ENCODE measurements around the gene LDLRAP1. TPM values are rescaled to one million over a fixed set of nuclear protein-coding genes. Genes with fewer than 3 reads are reported as not detected.
A peak's percentile ranks its signal among the peaks of the same experiment; 100 is the strongest.
"Not testable (repeated sequence)": the region's sequence is repeated elsewhere in the genome, so short reads cannot be mapped to it uniquely, and the experiment has no call there.

The LDLRAP1 gene
- total RNA-seq, 2 donors from 2014 or later = 17.2 to 29.2 TPM

- H3K27ac Mint-ChIP-seq = no peak overlapping the region
- no peaks in the 10 kb centered on the region for H3K36me3 Mint-ChIP-seq
- ATAC-seq (no peak), DNase-seq (ENCODE audit: low spot score in 2 of 2) (no peak)
- no peaks in the 10 kb centered on the region for H3K9me3 Mint-ChIP-seq
Measured at GRCh38 chr1:25573591-25573930, 30.2 kb downstream of the LDLRAP1 start.

GRCh38 chr1:25573961-25574360, 30.6 kb downstream of the LDLRAP1 start:
- DNase-seq (ENCODE audit: low spot score in 2 of 2) = no peak
- Mint-ChIP-seq H3K27ac (no peak overlapping the region), H3K9me3 (no peaks in the 10 kb centered on the region), H3K36me3 (no peaks in the 10 kb centered on the region)
- no peak for ATAC-seq

- DNase-seq (ENCODE audit: low spot score in 2 of 2) = no peak
- no peak for ATAC-seq
- no peak overlapping the region for H3K27ac Mint-ChIP-seq
- no peaks in the 10 kb centered on the region for H3K9me3 Mint-ChIP-seq
- H3K36me3 Mint-ChIP-seq = no peaks in the 10 kb centered on the region
Measured at GRCh38 chr1:25575191-25575590, 31.8 kb downstream of the LDLRAP1 start.

- Mint-ChIP-seq H3K36me3 (no peaks in the 10 kb centered on the region), H3K27ac (no peak overlapping the region), H3K9me3 (no peaks in the 10 kb centered on the region)
- DNase-seq (ENCODE audit: low spot score in 2 of 2) (no peak), ATAC-seq (no peak)
Measured at GRCh38 chr1:25576459-25577133, 33.2 kb downstream of the LDLRAP1 start.

- Mint-ChIP-seq H3K9me3 (no peaks in the 10 kb centered on the region), H3K27ac (peak overlapping the region in 1 of 2 donors; percentile 3), H3K36me3 (no peaks in the 10 kb centered on the region)
- ATAC-seq (no peak), DNase-seq (ENCODE audit: low spot score in 2 of 2) (no peak)
Measured at GRCh38 chr1:25577134-25577920, 33.9 kb downstream of the LDLRAP1 start.

- H3K27ac Mint-ChIP-seq = no peak overlapping the region
- ATAC-seq = no peak
- DNase-seq (ENCODE audit: low spot score in 2 of 2) = no peak
- no peaks in the 10 kb centered on the region for H3K9me3 Mint-ChIP-seq
- no peaks in the 10 kb centered on the region for H3K36me3 Mint-ChIP-seq
Measured at GRCh38 chr1:25579292-25580252, 36.2 kb downstream of the LDLRAP1 start.

GRCh38 chr1:25580927-25581326, 37.5 kb downstream of the LDLRAP1 start:
- no peak for ATAC-seq
- DNase-seq (ENCODE audit: low spot score in 2 of 2) = no peak
- no peaks in the 10 kb centered on the region for H3K9me3 Mint-ChIP-seq
- H3K27ac Mint-ChIP-seq = peak overlapping the region in 1 of 2 donors; percentile 44
- H3K36me3 Mint-ChIP-seq = no peaks in the 10 kb centered on the region

- H3K27ac Mint-ChIP-seq = peak overlapping the region in 1 of 2 donors; percentile 77
- no peaks in the 10 kb centered on the region for H3K36me3 Mint-ChIP-seq
- ATAC-seq (no peak), DNase-seq (ENCODE audit: low spot score in 2 of 2) (no peak)
- no peaks in the 10 kb centered on the region for H3K9me3 Mint-ChIP-seq
Measured at GRCh38 chr1:25581764-25582163, 38.4 kb downstream of the LDLRAP1 start.

- ATAC-seq = no peak
Measured at GRCh38 chr1:25583519-25584370, 40.3 kb downstream of the LDLRAP1 start.

GRCh38 chr1:25586181-25586588, 42.8 kb downstream of the LDLRAP1 start:
- H3K27ac Mint-ChIP-seq = no peak overlapping the region
- ATAC-seq (no peak), DNase-seq (ENCODE audit: low spot score in 2 of 2) (no peak)
- no peaks in the 10 kb centered on the region for H3K9me3 Mint-ChIP-seq
- H3K36me3 Mint-ChIP-seq = no peaks in the 10 kb centered on the region

More at GRCh38 chr1:25583519-25584370, 40.3 kb downstream of the LDLRAP1 start:
- DNase-seq (ENCODE audit: low spot score in 2 of 2) = no peak
- Mint-ChIP-seq H3K27ac (no peak overlapping the region), H3K9me3 (no peaks in the 10 kb centered on the region), H3K36me3 (no peaks in the 10 kb centered on the region)

GRCh38 chr1:25587290-25587689, 43.9 kb downstream of the LDLRAP1 start:
- no peak overlapping the region for H3K27ac Mint-ChIP-seq
- ATAC-seq = no peak
- H3K36me3 Mint-ChIP-seq = no peaks in the 10 kb centered on the region
- no peak for DNase-seq (ENCODE audit: low spot score in 2 of 2)
- no peaks in the 10 kb centered on the region for H3K9me3 Mint-ChIP-seq

- ATAC-seq, H3K36me3 Mint-ChIP-seq: not testable (repeated sequence)
Measured at GRCh38 chr1:25588224-25588623, 44.8 kb downstream of the LDLRAP1 start.

GRCh38 chr1:25588786-25589185, 45.4 kb downstream of the LDLRAP1 start:
- DNase-seq (ENCODE audit: low spot score in 2 of 2); ATAC-seq; H3K9me3 Mint-ChIP-seq; H3K27ac Mint-ChIP-seq; H3K36me3 Mint-ChIP-seq: not testable (repeated sequence)

More at GRCh38 chr1:25588224-25588623, 44.8 kb downstream of the LDLRAP1 start:
- DNase-seq (ENCODE audit: low spot score in 2 of 2); H3K27ac Mint-ChIP-seq; H3K9me3 Mint-ChIP-seq: not testable (repeated sequence)

GRCh38 chr1:25590096-25590824, 46.9 kb downstream of the LDLRAP1 start:
- DNase-seq (ENCODE audit: low spot score in 2 of 2) = no peak
- no peaks in the 10 kb centered on the region for H3K36me3 Mint-ChIP-seq
- no peak for ATAC-seq
- peaks cover 0 to 4% of the 10 kb centered on the region in 2 donors for H3K9me3 Mint-ChIP-seq
- no peak overlapping the region for H3K27ac Mint-ChIP-seq

GRCh38 chr1:25593861-25594260, 50.5 kb downstream of the LDLRAP1 start:
- Mint-ChIP-seq H3K27ac (no peak overlapping the region), H3K9me3 (peaks cover 4 to 5% of the 10 kb centered on the region in 2 donors), H3K36me3 (peaks cover 0 to 3% of the 10 kb centered on the region in 2 donors)
- DNase-seq (ENCODE audit: low spot score in 2 of 2) (no peak), ATAC-seq (no peak)

Data from activated naive CD4-positive, alpha-beta T cell treated with anti-CD3 and anti-CD28 coated beads, Interleukin-2, amount 50 U/mL, for 72 hours (primary cell).